Measurements from ENCODE around the gene FBXL13. TPM values are rescaled to one million over a fixed set of nuclear protein-coding genes. Genes with fewer than 3 reads are reported as not detected.

The FBXL13 gene
- total and polyA plus RNA-seq, 2 of the 8 experiments (the other 6 are each of a cell fraction or from before 2014, with no cell fraction given), result 1.2 to 2.8 TPM

DNA sequence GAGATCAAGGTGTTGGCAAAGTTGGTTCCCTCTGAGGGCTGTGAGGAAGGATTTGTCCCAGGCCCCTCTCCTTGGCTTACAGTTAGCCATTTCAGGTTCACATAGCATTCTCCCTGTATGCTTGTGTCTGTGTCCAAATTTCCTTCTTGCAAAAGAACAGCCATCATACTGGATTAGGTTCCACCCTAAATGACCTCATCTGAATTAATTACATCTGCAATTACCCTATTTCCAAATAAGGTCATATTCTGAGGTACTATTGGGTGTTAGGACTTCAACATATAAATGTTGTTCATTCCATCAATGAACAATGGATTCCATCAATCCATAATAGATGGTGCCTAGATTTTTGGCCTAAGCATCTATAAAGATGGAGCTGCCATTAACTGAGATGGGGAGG, 178.0 kb downstream of the FBXL13 start (continued):
- TF ChIP-seq, protein P1, sequence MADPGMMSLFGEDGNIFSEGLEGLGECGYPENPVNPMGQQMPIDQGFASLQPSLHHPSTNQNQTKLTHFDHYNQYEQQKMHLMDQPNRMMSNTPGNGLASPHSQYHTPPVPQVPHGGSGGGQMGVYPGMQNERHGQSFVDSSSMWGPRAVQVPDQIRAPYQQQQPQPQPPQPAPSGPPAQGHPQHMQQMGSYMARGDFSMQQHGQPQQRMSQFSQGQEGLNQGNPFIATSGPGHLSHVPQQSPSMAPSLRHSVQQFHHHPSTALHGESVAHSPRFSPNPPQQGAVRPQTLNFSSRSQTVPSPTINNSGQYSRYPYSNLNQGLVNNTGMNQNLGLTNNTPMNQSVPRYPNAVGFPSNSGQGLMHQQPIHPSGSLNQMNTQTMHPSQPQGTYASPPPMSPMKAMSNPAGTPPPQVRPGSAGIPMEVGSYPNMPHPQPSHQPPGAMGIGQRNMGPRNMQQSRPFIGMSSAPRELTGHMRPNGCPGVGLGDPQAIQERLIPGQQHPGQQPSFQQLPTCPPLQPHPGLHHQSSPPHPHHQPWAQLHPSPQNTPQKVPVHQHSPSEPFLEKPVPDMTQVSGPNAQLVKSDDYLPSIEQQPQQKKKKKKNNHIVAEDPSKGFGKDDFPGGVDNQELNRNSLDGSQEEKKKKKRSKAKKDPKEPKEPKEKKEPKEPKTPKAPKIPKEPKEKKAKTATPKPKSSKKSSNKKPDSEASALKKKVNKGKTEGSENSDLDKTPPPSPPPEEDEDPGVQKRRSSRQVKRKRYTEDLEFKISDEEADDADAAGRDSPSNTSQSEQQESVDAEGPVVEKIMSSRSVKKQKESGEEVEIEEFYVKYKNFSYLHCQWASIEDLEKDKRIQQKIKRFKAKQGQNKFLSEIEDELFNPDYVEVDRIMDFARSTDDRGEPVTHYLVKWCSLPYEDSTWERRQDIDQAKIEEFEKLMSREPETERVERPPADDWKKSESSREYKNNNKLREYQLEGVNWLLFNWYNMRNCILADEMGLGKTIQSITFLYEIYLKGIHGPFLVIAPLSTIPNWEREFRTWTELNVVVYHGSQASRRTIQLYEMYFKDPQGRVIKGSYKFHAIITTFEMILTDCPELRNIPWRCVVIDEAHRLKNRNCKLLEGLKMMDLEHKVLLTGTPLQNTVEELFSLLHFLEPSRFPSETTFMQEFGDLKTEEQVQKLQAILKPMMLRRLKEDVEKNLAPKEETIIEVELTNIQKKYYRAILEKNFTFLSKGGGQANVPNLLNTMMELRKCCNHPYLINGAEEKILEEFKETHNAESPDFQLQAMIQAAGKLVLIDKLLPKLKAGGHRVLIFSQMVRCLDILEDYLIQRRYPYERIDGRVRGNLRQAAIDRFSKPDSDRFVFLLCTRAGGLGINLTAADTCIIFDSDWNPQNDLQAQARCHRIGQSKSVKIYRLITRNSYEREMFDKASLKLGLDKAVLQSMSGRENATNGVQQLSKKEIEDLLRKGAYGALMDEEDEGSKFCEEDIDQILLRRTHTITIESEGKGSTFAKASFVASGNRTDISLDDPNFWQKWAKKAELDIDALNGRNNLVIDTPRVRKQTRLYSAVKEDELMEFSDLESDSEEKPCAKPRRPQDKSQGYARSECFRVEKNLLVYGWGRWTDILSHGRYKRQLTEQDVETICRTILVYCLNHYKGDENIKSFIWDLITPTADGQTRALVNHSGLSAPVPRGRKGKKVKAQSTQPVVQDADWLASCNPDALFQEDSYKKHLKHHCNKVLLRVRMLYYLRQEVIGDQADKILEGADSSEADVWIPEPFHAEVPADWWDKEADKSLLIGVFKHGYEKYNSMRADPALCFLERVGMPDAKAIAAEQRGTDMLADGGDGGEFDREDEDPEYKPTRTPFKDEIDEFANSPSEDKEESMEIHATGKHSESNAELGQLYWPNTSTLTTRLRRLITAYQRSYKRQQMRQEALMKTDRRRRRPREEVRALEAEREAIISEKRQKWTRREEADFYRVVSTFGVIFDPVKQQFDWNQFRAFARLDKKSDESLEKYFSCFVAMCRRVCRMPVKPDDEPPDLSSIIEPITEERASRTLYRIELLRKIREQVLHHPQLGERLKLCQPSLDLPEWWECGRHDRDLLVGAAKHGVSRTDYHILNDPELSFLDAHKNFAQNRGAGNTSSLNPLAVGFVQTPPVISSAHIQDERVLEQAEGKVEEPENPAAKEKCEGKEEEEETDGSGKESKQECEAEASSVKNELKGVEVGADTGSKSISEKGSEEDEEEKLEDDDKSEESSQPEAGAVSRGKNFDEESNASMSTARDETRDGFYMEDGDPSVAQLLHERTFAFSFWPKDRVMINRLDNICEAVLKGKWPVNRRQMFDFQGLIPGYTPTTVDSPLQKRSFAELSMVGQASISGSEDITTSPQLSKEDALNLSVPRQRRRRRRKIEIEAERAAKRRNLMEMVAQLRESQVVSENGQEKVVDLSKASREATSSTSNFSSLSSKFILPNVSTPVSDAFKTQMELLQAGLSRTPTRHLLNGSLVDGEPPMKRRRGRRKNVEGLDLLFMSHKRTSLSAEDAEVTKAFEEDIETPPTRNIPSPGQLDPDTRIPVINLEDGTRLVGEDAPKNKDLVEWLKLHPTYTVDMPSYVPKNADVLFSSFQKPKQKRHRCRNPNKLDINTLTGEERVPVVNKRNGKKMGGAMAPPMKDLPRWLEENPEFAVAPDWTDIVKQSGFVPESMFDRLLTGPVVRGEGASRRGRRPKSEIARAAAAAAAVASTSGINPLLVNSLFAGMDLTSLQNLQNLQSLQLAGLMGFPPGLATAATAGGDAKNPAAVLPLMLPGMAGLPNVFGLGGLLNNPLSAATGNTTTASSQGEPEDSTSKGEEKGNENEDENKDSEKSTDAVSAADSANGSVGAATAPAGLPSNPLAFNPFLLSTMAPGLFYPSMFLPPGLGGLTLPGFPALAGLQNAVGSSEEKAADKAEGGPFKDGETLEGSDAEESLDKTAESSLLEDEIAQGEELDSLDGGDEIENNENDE (IDR thresholded peaks at IDR 0.05; ENCODE audit: insufficient replicate concordance, low read length), result no peak
- TF ChIP-seq ASH2L (IDR thresholded peaks at IDR 0.05; ENCODE audit: low read length) (no peak), EP300 (IDR thresholded peaks at IDR 0.05; ENCODE audit: borderline replicate concordance in 1 of 2, low read depth in 2 of 2, low read length in 2 of 2) (no peak), SAP30 (IDR thresholded peaks at IDR 0.05; ENCODE audit: insufficient read depth, insufficient replicate concordance, low read length) (no peak), TAF7 (optimal IDR thresholded peaks at IDR 0.05; ENCODE audit: borderline replicate concordance, low read depth, low read length) (no peak)

Data from H1 (cell line).